GM18907 (cell line): Measurements from ENCODE around the gene SETD4.

ENCODE experiments used
- ATAC-seq: cut with Tn5 transposase; IDR thresholded peaks from one replicate; pipeline ENCODE4 v1.9.1; 2021; ENCODE audit warnings: mild to moderate bottlenecking, moderate library complexity; ENCODE audit not compliant: unreplicated experiment

The SETD4 gene

GRCh38 chr21:36015045-36015444, 45.3 kb downstream of the SETD4 start:
- ATAC-seq: no peak

GRCh38 chr21:36010801-36011200, 49.5 kb downstream of the SETD4 start:
- no peak for ATAC-seq

GRCh38 chr21:36008505-36008904, 51.8 kb downstream of the SETD4 start:
- no peak for ATAC-seq

- ATAC-seq: no peak
Measured at GRCh38 chr21:36005879-36006400, 54.4 kb downstream of the SETD4 start.

- ATAC-seq: no peak
Measured at GRCh38 chr21:36005018-36005417, 55.3 kb downstream of the SETD4 start.

- no peak for ATAC-seq
Measured at GRCh38 chr21:36004441-36004840, 55.9 kb downstream of the SETD4 start.

GRCh38 chr21:36003776-36004175, 56.5 kb downstream of the SETD4 start:
- ATAC-seq: no peak

- ATAC-seq: no peak
Measured at GRCh38 chr21:35996217-35996616, 64.1 kb downstream of the SETD4 start.

GRCh38 chr21:35995522-35996088, 64.7 kb downstream of the SETD4 start:
- ATAC-seq: no peak

- ATAC-seq: no peak
Measured at GRCh38 chr21:35994613-35995012, 65.7 kb downstream of the SETD4 start.

GRCh38 chr21:35993875-35994490, 66.3 kb downstream of the SETD4 start:
- ATAC-seq: no peak

GRCh38 chr21:35991131-35991530, 69.2 kb downstream of the SETD4 start:
- ATAC-seq: no peak

GRCh38 chr21:35990609-35991008, 69.7 kb downstream of the SETD4 start:
- no peak for ATAC-seq

- ATAC-seq: no peak
Measured at GRCh38 chr21:35989138-35989735, 71.1 kb downstream of the SETD4 start.

GRCh38 chr21:35988416-35989137, 71.7 kb downstream of the SETD4 start:
- no peak for ATAC-seq

GRCh38 chr21:35987475-35987874, 72.9 kb downstream of the SETD4 start:
- ATAC-seq: no peak

GRCh38 chr21:35984654-35985361, 75.5 kb downstream of the SETD4 start:
- ATAC-seq: no peak
